Panc1 (cell line): ENCODE data around the gene POLR2A. TPM values are rescaled to one million over a fixed set of nuclear protein-coding genes. Genes with fewer than 3 reads are reported as not detected.

Experiments
- ATAC-seq: fragments of 200-7000 bp; cut with Tn5 transposase; 2 replicates; pipeline ENCODE4 v1.9.1; 2020; ENCODE audit warnings: mild to moderate bottlenecking, moderate library complexity
- BruUV-seq: library from RNA; stranded (reverse); fragments of 400-500 nt; replicated peaks from 2 replicates; lab custom pipeline; 2021; lab: Mats Ljungman, UMichigan
- CTCF ChIA-PET: fragments of 300-600 bp; sonication (Branson Sonifier 250); formaldehyde crosslinking; loops from one replicate; lab custom pipeline; 2022; ENCODE audit warnings: antibody characterized with exemption; lab: Charles Lee
- POLR2A ChIA-PET: fragments of 300-600 bp; sonication (Branson Sonifier 250); formaldehyde crosslinking; loops from one replicate; lab custom pipeline; 2022; ENCODE audit warnings: antibody characterized with exemption; lab: Charles Lee
- DNase-seq: peaks from one replicate; pipeline ENCODE4 v3.0.0-alpha.2; 2010; ENCODE audit warnings: low read depth, low spot score
- H3K27ac ChIP-seq: 2 replicates; pipeline ENCODE4 v1.5.1; 2011; ENCODE audit warnings: mild to moderate bottlenecking, low read length, inconsistent platforms
- H3K27me3 ChIP-seq: fragments of 200-500 bp; sonication (Bioruptor generic); 2 replicates; pipeline ENCODE4 v1.6.0; 2014; ENCODE audit warnings: low read length, inconsistent platforms; ENCODE audit not compliant: control insufficient read depth, insufficient read depth
- H3K36me3 ChIP-seq: fragments of 200-500 bp; sonication (Bioruptor generic); 2 replicates; pipeline ENCODE4 v1.5.1; 2014; ENCODE audit warnings: inconsistent platforms, mild to moderate bottlenecking, low read length, moderate library complexity; ENCODE audit not compliant: control insufficient read depth, insufficient read depth
- H3K4me1 ChIP-seq: 2 replicates; pipeline ENCODE4 v1.5.1; 2011; ENCODE audit warnings: inconsistent platforms, mild to moderate bottlenecking, low read length, moderate library complexity; ENCODE audit not compliant: control insufficient read depth, insufficient read depth
- H3K4me3 ChIP-seq, 2 experiments: 2 replicates each; pipeline ENCODE4 v1.5.1; 2011 to 2012; ENCODE audit warnings: low read depth in 2 of 2, low read length in 2 of 2, mild to moderate bottlenecking in 2 of 2, inconsistent platforms in 1 of 2, moderate library complexity in 1 of 2
- H3K9me3 ChIP-seq: fragments of 200-500 bp; sonication (Bioruptor generic); 2 replicates; pipeline ENCODE4 v1.5.1; 2014; ENCODE audit warnings: low read depth, mild to moderate bottlenecking, inconsistent platforms, low read length, moderate library complexity; ENCODE audit not compliant: control insufficient read depth, insufficient read depth
- CTCF ChIP-seq: fragments of 450-650 bp; IDR thresholded peaks from 2 replicates; pipeline ENCODE4 v1.5.1; 2017; ENCODE audit warnings: mild to moderate bottlenecking
- POLR2AphosphoS5 ChIP-seq: IDR thresholded peaks from 2 replicates; pipeline ENCODE4 v1.6.1; 2012; ENCODE audit warnings: mild to moderate bottlenecking, low read depth, low read length, moderate library complexity
- REST ChIP-seq, 2 experiments: IDR thresholded peaks; 2 replicates each; pipeline ENCODE4 v1.6.1; 2011 to 2012; ENCODE audit warnings: low read depth in 2 of 2, control low read depth in 1 of 2, low read length in 1 of 2, mild to moderate bottlenecking in 1 of 2, moderate library complexity in 1 of 2; ENCODE audit not compliant: insufficient read depth in 1 of 2
- SIN3A ChIP-seq: IDR thresholded peaks from 2 replicates; pipeline ENCODE4 v1.6.1; 2012; ENCODE audit warnings: low read depth, mild to moderate bottlenecking, low read length, moderate library complexity, borderline replicate concordance; ENCODE audit not compliant: insufficient read depth
- TCF7L2 ChIP-seq: IDR thresholded peaks from 2 replicates; pipeline ENCODE4 v1.6.1; 2011; ENCODE audit warnings: mild to moderate bottlenecking, low read depth, low read length, inconsistent platforms
- in situ Hi-C: cut with HindIII; loops from 2 replicates; pipeline ENCODE4 v1.10.0; 2016; ENCODE audit warnings: low sequenced_read_pairs, low pct_unique_long_range_greater_than_20kb
- intact Hi-C: fragments of 100-400 bp; cut with micrococcal nuclease; formaldehyde crosslinking; loops from one replicate; pipeline ENCODE4 v1.10.0; 2022; ENCODE audit not compliant: unreplicated experiment
- total RNA-seq: library from RNA; stranded (reverse); gene quantifications from one replicate; pipeline ENCODE4 v1.2.1, GENCODE V29; 2021; ENCODE audit not compliant: unreplicated experiment

Gene POLR2A
- total RNA-seq, 1 experiment from 2014 or later, result 181 TPM

GRCh38 chr17:7491583-7491982 lies 7.4 kb downstream of the POLR2A start:
- Histone ChIP-seq H3K36me3 (no peaks in the 10 kb centered on the region), H3K4me3 (no peak overlapping the region), H3K4me1 (peaks cover 21% of the 10 kb centered on the region; the same call in 1 of the 2 replicates), H3K27me3 (no peaks in the 10 kb centered on the region), H3K9me3 (no peaks in the 10 kb centered on the region), H3K27ac (no peak overlapping the region)
- ATAC-seq (no peak), DNase-seq (no peak)
- intact Hi-C loops (no loop called here), in situ Hi-C loops (no loop called here)
- CTCF ChIA-PET, result no interaction called here
- POLR2A ChIA-PET, result no interaction called here
- no peak for TF ChIP-seq POLR2AphosphoS5
- no peak for TF ChIP-seq TCF7L2
- TF ChIP-seq SIN3A, result no peak
- TF ChIP-seq REST (IDR thresholded peaks at IDR 0.05; ENCODE audit: insufficient read depth in 1 of 2, low read depth in 2 of 2, low read length in 1 of 2), result no peak
- TF ChIP-seq CTCF, result no peak
- no TSS peak for BruUV-seq

GRCh38 chr17:7493941-7494340 lies 9.8 kb downstream of the POLR2A start:
- peaks cover 11% of the 10 kb centered on the region for H3K36me3 ChIP-seq
- H3K27ac ChIP-seq, result no peak overlapping the region
- intact Hi-C loops, result no loop called here
- CTCF ChIA-PET, result no interaction called here
- no peak overlapping the region for H3K4me3 ChIP-seq
- BruUV-seq, result no TSS peak
- ATAC-seq (no peak), DNase-seq (no peak)
- H3K27me3 ChIP-seq, result no peaks in the 10 kb centered on the region
- TF ChIP-seq CTCF (no peak), POLR2AphosphoS5 (no peak), SIN3A (no peak)
- in situ Hi-C loops, result no loop called here
- POLR2A ChIA-PET, result no interaction called here
- peaks cover 6% of the 10 kb centered on the region; the same call in 1 of the 2 replicates for H3K4me1 ChIP-seq
- H3K9me3 ChIP-seq, result no peaks in the 10 kb centered on the region
